22Rv1 (cell line): ENCODE data around the gene SLC25A21.

Experiments
- H3K27ac ChIP-seq: fragments of 450-650 bp; 2 replicates; pipeline ENCODE4 v1.5.1; 2017
- ZFX ChIP-seq: fragments of 450-650 bp; IDR thresholded peaks from 2 replicates; pipeline ENCODE4 v1.6.1; 2017; ENCODE audit warnings: antibody characterized with exemption, borderline replicate concordance
- TF ChIP-seq, protein P1 (sequence below): fragments of 450-650 bp; IDR thresholded peaks from 2 replicates; pipeline ENCODE4 v1.5.1; 2017; ENCODE audit warnings: mild to moderate bottlenecking

SLC25A21 gene

DNA sequence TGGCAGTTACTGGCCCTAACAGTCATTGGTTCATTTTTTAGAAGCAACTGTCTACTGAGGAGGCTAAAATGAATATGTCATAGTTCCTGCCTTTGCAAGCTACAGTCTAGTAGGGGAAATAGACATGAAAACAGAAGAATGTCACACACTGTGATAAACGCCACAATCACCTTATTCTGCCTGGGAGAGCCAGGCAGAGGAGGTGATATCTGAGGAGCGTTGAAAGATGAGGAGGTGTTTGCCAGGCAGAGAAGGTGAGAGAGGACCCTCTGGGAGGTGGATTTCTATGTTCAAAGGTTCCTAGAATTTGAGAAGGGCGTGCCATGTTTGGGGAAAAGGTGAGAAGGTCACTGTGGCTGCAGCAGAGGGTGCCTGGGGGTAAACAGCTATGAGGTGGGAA is 325.0 kb downstream of the SLC25A21 start:
- no peak for TF ChIP-seq ZFX

DNA sequence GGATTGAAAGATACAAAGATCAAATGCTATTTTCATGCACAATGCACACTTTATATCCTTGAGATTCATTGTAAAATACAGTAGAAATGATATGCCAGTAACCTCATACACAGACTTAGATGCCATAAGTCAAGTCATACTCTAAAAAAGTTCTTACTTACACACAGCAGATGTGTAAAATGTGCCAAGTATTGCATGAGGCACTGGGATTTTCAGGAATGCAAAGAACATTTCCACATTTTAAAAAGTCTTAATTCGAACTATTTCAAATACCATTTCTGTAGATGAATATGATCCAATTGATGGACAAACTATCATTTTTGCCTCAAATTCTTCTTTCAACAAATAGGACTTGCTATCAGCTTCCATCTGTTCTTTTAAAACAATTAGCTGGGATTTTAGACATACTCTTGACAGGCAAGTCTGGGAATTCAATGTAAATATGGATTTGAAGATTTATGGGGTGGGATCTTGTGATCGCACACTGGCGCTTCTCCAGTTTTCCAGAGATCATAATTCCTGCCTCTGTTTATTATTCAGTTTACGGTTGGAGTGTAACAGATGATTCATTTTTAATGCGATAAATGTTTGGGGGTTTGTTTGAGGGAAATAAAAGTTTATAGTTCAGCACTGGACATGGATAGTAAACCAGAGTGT is 326.9 kb downstream of the SLC25A21 start:
- H3K27ac ChIP-seq: no peak overlapping the region
- TF ChIP-seq, protein P1, sequence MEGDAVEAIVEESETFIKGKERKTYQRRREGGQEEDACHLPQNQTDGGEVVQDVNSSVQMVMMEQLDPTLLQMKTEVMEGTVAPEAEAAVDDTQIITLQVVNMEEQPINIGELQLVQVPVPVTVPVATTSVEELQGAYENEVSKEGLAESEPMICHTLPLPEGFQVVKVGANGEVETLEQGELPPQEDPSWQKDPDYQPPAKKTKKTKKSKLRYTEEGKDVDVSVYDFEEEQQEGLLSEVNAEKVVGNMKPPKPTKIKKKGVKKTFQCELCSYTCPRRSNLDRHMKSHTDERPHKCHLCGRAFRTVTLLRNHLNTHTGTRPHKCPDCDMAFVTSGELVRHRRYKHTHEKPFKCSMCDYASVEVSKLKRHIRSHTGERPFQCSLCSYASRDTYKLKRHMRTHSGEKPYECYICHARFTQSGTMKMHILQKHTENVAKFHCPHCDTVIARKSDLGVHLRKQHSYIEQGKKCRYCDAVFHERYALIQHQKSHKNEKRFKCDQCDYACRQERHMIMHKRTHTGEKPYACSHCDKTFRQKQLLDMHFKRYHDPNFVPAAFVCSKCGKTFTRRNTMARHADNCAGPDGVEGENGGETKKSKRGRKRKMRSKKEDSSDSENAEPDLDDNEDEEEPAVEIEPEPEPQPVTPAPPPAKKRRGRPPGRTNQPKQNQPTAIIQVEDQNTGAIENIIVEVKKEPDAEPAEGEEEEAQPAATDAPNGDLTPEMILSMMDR: no peak
- no peak for TF ChIP-seq ZFX

More for the DNA sequence above, 325.0 kb downstream of the SLC25A21 start:
- no peak overlapping the region for H3K27ac ChIP-seq

DNA sequence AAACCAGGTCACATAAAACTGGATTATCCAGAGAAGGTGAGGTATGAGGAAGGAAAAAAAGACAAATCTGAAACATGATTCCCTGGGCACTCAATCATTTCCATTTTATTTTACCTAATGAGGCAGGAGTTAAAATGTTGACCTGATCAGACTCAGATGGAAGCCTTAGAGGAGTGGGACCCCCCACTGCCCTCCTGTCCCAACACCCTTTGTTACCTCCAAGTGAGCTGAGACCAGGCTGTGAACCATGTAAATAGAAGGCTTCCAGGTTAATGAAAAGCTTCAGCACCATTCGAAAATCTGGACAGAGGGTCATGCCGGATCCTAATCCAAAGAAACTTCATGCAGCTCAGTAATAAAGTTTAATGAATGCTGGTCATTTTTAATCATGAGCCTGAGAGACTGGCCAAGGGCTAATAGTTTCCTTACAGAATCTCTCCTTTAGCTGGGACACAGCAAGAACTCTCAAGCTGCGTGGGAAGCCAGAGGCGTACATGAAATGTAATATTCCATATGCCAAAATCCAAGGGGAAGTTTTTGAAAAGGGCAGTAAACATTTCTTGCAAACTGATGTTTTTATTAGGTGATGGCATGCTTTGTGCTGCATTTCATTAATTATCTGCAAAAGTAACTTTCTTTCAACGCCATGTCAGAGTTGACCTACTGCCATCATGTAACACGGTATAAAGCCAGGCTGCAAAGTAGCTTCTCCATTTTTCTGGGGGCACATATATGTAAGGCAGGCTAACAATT is 327.8 kb downstream of the SLC25A21 start:
- TF ChIP-seq, protein P1: no peak
- no peak for TF ChIP-seq ZFX
- no peak overlapping the region for H3K27ac ChIP-seq

DNA sequence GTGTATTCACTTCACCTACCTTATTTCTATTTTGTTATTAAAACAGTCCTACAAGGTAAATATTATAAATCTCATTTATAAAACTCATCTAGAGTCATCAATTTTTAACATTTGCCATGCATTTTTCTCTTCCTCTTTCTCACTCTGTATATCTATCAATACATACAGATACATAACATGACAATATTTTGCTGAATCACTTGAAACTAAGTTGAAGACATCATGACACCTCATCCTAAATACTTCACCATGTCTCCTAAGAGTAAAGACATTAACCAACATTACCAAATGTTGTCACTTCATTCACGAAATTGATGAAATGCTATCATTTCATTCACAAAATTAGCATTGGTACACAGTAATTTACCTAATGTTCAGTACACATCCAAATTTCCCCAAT is 329.0 kb downstream of the SLC25A21 start:
- no peak overlapping the region for H3K27ac ChIP-seq
- TF ChIP-seq, protein P1: no peak
- TF ChIP-seq ZFX: no peak

DNA sequence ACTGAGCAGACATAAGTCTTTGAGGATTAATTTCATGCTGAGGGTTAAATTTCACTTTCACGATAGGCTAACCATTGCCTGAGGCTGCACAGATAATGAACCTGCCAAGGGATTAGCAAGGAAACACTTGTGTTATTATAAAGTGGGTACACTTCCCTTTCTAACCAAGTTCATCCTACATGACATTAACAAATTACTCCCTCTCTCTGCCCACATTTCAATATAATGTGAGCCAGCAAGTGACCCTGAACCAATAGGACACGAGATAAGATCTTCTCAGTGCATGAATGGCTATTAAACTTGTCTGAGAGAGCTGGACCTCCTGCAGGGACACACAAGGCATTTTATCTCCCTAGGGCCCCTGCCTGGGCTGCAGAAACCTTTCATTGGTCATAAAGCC is 337.3 kb downstream of the SLC25A21 start:
- TF ChIP-seq ZFX: no peak
- TF ChIP-seq, protein P1: no peak
- H3K27ac ChIP-seq: no peak overlapping the region

DNA sequence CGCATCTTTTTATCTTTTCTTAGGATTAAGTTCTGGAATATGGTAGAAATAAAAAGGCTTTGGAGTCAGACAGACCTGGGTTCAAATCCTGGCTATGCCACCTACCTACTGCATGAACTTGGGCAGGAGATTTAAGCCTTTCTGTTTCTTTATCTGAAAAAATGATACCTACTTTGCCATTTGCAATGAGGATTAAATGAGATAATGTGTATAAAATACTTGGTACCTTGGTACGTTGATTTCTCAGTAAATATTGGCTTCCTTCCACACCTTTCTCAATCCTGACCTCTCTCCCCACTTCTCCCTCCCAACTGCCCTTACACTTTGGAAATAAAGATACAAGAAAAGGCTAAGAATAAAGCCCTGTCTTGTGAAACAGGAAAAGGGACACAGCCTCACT is 338.1 kb downstream of the SLC25A21 start:
- H3K27ac ChIP-seq: no peak overlapping the region
- TF ChIP-seq, protein P1: no peak
- no peak for TF ChIP-seq ZFX

DNA sequence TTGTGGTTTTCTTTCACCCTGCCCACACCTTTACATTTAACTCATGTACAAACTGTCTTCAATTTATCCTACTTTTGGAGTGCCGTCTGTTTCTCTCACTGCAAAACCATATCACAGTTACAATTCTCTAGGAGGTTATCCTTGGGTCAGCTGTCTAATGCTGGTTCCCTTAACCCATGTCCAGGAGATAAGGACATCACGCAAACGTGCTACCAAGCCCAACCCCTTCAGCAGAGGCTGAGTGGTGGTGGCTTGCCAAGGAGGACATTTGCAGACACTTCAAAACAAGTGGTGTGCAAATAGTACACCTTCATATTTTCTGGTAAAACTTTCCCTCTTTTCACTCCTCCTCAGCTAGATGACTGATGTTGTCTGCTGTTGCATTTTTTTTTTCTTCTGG is 342.9 kb downstream of the SLC25A21 start:
- TF ChIP-seq, protein P1: no peak
- no peak for TF ChIP-seq ZFX
- H3K27ac ChIP-seq: no peak overlapping the region
